HG03025 (cell line): ENCODE results near the gene OGDHL.
"Not testable (repeated sequence)": the region's sequence is repeated elsewhere in the genome, so short reads cannot be mapped to it uniquely, and the experiment has no call there.

Experiments used
- ATAC-seq: cut with Tn5 transposase; IDR thresholded peaks from one replicate; pipeline ENCODE4 v1.9.1; 2021; ENCODE audit warnings: mild to moderate bottlenecking, moderate library complexity; ENCODE audit not compliant: unreplicated experiment, low FRiP score

Gene OGDHL

GRCh38 chr10:49758249-49758930 lies 3.7 kb downstream of the OGDHL start:
- no peak for ATAC-seq

GRCh38 chr10:49756641-49757040 lies 5.5 kb downstream of the OGDHL start:
- no peak for ATAC-seq

DNA sequence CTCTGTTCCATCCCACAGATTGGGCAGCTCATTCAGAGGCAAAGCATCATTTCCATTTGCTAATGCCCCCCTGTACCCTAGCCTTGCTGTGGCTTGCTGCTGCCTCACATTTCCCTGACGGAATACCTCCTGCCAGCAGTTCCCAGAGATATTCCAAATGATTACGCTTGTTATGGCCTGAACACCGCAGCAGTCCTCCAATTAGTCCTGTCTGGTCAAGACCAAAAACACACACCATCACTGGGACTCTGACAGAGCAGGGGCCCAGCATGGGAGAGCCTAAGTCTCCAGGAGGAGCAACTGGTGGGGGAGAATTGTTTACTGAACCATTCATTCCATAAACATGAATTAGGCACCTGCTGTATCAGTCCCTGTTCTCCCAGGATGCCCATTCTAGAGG lies 6.1 kb downstream of the OGDHL start:
- no peak for ATAC-seq

DNA sequence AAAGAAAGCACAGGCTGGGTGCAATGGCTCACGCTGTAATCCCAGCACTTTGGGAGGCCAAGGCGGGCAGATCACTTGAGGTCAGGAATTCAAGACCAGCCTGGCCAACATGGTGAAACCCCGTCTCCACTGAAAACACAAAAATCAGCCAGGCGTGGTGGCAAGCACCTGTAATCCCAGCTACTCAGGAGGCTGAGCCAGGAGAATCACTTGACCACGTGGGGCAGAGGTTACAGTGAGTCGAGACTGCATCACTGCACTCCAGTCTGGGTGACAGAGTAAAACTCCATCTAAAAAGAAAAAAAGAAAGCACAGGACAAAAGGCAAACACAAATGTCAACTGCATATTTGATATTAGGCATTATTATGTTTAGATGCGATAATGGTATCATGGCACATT lies 7.2 kb downstream of the OGDHL start:
- ATAC-seq: not testable (repeated sequence)

- ATAC-seq: no peak
Observed at GRCh38 chr10:49752584-49752983, 9.5 kb downstream of the OGDHL start.

DNA sequence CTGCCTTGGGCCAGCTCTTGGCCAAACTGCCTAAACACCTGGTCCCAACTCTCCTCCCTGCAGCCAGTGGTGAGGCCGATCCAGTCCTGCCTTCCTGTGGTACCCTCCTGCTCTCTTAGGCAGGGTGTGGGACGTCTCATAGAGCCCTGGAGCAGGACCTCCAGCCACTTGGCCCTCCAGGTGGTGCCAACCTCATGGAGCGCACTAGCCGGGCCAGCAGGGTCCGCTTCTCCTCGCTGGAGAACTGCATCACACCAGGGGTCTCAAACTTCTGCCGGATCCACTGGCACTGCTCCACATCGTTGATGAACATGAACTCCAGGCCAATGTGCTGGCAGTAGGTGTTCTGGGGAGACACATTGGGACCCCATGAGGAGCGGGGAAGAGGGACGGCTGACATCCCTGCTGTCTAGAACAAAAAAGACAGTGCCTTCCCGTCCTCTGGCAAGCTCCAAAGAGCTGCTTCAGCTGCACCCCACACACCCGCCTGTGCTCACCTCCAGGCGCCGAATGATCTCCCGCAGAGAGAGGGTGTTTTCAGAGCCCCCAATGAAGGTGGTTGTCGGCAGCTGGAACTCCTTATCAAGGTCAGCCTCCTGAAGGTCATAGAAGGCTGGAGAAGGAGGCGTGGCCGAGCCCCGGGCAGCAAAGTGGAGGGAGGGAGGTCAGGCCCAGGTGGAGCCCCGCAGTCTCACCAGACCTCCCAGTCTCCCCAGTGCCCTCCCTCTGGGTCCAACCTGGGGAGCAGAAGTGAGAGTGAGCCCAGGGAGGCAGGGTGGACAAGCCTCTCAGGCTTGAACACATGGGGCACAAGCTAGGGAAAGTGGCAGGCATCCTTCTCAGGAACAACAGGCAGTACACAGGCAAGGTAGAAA lies 10.2 kb downstream of the OGDHL start:
- no peak for ATAC-seq

DNA sequence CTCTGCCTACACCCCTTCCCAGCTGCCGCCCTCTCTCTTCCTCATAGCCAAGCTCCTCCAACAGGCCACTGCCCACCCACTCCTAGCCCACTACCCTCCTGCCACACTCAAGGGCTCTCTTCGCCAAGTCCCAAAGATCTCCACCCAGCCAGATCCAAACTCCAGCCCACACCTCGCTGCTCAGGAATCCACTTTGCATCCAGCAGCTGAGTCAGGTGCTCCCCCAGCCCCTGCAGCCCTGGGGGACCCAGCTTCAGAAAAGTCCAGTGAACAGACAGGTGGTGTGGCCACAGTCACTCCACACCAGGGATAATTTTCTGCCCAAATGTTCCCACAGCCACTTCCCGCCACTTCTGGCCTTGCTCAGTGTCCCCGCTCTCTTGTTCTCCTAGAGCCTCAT lies 10.9 kb downstream of the OGDHL start:
- no peak for ATAC-seq

- ATAC-seq: no peak
Observed at GRCh38 chr10:49750546-49750945, 11.6 kb downstream of the OGDHL start.

- no peak for ATAC-seq
Observed at GRCh38 chr10:49749556-49750491, 12.3 kb downstream of the OGDHL start.

DNA sequence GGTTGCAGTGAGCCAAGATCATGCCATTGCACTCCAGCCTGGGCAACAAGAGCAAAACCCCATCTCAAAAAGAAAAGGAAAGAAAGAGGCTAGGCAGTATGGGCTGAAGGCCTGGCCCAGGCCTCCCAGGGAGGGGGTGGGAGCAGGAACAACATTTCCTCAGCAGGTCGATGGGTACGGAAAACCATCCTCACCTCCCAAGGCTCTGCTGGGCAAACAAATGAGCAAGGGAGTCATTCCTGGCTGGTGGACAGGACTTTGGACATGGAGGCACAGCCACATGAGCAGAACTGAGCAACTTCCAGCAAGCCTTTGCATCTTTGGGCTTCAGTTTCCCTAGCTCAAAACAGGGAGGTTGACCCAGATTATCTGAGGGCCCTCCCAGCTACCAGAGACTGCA lies 13.0 kb downstream of the OGDHL start:
- ATAC-seq: no peak

- no peak for ATAC-seq
Observed at GRCh38 chr10:49748006-49748405, 14.1 kb downstream of the OGDHL start.

DNA sequence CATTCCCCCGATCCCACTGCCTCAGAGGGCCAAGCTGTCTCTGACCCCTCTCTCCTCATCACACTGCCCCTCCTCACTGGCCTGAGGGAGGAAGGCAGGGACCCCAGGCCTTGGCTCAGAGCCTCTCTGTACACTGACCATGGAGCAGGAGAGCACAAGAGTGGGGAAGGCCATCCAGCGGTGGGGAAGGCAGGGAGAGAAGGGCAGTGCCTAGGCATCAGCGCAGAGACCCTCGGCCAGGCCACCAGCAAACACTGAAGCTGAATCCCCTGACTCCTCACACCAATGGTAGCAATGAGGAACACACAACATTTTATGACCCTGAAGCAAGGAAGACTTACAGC lies 14.8 kb downstream of the OGDHL start:
- ATAC-seq: no peak

DNA sequence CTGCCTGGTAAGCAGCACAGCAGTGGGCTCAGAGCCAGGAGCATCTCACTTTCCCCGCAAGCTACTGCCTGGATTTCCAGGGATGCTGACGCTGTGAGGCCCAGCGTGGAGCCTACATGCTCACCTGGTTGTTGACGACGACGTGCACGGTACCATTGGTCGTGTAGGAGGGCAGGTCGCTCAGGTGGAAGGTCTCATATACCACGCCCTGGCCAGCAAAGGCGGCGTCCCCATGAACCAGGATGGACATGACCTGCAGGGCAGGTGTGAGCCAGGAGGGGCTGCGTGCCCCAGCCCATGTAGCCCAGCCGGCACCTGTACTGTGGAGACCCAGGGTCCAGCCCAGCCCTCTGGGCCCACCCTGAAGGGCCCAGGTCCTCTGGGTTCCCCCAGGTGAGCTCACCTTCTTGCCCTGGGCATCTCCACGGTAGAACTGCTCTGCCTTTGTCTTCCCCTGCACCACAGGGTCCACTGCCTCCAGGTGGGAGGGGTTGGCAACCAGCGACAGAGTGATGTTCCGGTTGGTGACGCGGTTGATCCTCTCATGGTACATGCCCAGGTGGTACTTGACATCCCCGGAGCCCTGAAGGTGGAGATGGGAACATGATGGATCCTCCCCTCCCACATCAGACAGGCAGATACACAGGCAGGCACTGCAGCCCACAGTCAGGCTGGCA lies 15.4 kb downstream of the OGDHL start:
- no peak for ATAC-seq

DNA sequence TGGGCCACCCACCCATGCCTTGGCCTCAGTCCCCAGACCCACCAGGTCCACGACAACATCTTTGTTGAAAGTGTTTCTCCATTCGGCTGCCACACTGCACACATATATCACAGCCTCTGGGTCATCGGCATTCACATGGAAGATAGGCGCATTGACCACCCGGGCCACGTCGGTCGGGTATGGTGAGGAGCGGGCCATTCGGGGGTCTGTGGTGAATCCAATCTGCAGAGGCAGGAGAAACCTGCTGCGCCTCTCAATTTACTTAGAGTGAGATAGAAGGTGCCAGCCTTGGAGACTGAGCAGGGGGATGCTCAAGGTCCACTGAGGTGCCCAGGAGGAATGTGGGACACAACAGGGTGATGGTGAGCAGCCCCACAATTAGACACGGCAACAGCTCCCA lies 16.4 kb downstream of the OGDHL start:
- no peak for ATAC-seq

- ATAC-seq: no peak
Observed at GRCh38 chr10:49744924-49745605, 17.1 kb downstream of the OGDHL start.

GRCh38 chr10:49744091-49744685 lies 17.9 kb downstream of the OGDHL start:
- ATAC-seq: no peak

- no peak for ATAC-seq
Observed at GRCh38 chr10:49743464-49744075, 18.6 kb downstream of the OGDHL start.

DNA sequence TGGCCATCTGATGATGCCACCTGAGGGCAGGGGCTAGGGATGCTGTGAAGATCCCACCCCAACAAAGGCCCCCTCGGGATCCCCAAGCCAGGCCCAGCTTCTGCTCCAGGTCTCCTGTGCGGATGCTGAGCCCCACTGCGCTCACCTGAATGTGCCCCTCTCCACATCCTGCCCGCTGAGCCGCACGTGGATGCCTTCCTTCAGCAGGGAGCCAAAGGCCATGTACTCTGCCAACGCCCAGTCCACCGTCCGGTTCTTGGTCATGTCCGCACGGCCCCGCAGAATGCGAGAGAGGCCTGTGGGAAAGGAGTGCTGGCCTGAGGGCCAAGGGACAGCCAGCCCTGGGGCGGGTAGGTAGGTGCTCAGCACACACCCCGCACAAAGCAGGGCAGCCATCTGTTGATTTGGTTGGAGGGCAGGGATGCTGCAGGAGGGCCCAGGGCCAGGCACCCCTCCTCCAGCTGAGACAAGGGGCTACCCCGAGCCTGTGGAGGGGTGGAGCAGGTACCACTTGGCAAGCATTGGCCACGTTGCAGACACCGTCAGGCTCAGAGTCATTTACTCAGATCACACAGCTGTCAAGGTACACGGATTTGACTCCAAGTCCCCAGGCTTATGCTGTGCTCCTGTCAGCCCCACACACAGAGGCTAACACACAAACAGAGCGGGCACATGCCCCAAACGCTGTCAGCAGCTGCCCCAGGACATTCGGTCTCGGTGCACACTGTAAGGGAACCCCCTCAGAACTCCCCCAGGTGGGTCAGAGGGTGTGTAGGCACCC lies 19.2 kb downstream of the OGDHL start:
- no peak for ATAC-seq
